ENCODE measurements around the gene A2M.

Gene A2M

GRCh38 chr12:9076733-9077132 lies 39.0 kb downstream of the A2M start:
- CTCF ChIA-PET, result no interaction called here
- no peaks in the 10 kb centered on the region for H3K36me3 ChIP-seq (ENCODE audit: control insufficient read depth in 2 of 2, insufficient read depth in 1 of 2, low read length in 2 of 2)
- no peak overlapping the region for H3K27ac ChIP-seq (ENCODE audit: extremely low read depth, low read depth, low read length)
- H3K4me1 ChIP-seq (ENCODE audit: control insufficient read depth, insufficient read depth, low read length), result no peaks in the 10 kb centered on the region
- no peak overlapping the region for H3K4me3 ChIP-seq (ENCODE audit: low read depth, low read length)
- POLR2A ChIA-PET, result no interaction called here
- TF ChIP-seq TRIM28 (IDR thresholded peaks at IDR 0.05; ENCODE audit: borderline replicate concordance, low read length) (no peak), HOXD13 (CRISPR knock-in tag; IDR thresholded peaks at IDR 0.05; ENCODE audit: borderline replicate concordance) (no peak), ZSCAN16 (tag by site-specific recombination; IDR thresholded peaks at IDR 0.05) (no peak), ZNF501 (tag by site-specific recombination; IDR thresholded peaks at IDR 0.05) (no peak), ZNF558 (tag by site-specific recombination; IDR thresholded peaks at IDR 0.05) (no peak)
- TF ChIP-seq, protein P1, sequence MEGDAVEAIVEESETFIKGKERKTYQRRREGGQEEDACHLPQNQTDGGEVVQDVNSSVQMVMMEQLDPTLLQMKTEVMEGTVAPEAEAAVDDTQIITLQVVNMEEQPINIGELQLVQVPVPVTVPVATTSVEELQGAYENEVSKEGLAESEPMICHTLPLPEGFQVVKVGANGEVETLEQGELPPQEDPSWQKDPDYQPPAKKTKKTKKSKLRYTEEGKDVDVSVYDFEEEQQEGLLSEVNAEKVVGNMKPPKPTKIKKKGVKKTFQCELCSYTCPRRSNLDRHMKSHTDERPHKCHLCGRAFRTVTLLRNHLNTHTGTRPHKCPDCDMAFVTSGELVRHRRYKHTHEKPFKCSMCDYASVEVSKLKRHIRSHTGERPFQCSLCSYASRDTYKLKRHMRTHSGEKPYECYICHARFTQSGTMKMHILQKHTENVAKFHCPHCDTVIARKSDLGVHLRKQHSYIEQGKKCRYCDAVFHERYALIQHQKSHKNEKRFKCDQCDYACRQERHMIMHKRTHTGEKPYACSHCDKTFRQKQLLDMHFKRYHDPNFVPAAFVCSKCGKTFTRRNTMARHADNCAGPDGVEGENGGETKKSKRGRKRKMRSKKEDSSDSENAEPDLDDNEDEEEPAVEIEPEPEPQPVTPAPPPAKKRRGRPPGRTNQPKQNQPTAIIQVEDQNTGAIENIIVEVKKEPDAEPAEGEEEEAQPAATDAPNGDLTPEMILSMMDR (tag by site-specific recombination; IDR thresholded peaks at IDR 0.05), result no peak
- H3K9me3 ChIP-seq (ENCODE audit: control insufficient read depth, insufficient read depth, low read depth, low read length), result no peaks in the 10 kb centered on the region

GRCh38 chr12:9075138-9075535 lies 40.6 kb downstream of the A2M start:
- Histone ChIP-seq H3K4me1 (ENCODE audit: control insufficient read depth, insufficient read depth, low read length) (no peaks in the 10 kb centered on the region), H3K4me3 (ENCODE audit: low read depth, low read length) (no peak overlapping the region), H3K36me3 (ENCODE audit: control insufficient read depth in 2 of 2, insufficient read depth in 1 of 2, low read length in 2 of 2) (no peaks in the 10 kb centered on the region), H3K9me3 (ENCODE audit: control insufficient read depth, insufficient read depth, low read depth, low read length) (no peaks in the 10 kb centered on the region), H3K27ac (ENCODE audit: extremely low read depth, low read depth, low read length) (no peak overlapping the region)
- CTCF ChIA-PET, result no interaction called here
- POLR2A ChIA-PET, result no interaction called here
- TF ChIP-seq SCRT2 (tag by site-specific recombination; IDR thresholded peaks at IDR 0.05), result no peak
- no peak for TF ChIP-seq ZBTB21 (tag by site-specific recombination; IDR thresholded peaks at IDR 0.05)
- no peak for TF ChIP-seq ZNF473 (tag by site-specific recombination; IDR thresholded peaks at IDR 0.05)
- TF ChIP-seq, protein P2, sequence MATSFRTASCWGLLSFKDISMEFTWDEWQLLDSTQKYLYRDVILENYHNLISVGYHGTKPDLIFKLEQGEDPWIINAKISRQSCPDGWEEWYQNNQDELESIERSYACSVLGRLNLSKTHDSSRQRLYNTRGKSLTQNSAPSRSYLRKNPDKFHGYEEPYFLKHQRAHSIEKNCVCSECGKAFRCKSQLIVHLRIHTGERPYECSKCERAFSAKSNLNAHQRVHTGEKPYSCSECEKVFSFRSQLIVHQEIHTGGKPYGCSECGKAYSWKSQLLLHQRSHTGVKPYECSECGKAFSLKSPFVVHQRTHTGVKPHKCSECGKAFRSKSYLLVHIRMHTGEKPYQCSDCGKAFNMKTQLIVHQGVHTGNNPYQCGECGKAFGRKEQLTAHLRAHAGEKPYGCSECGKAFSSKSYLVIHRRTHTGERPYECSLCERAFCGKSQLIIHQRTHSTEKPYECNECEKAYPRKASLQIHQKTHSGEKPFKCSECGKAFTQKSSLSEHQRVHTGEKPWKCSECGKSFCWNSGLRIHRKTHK (tag by site-specific recombination; IDR thresholded peaks at IDR 0.05), result no peak
- no peak for TF ChIP-seq SETDB1 (IDR thresholded peaks at IDR 0.05; ENCODE audit: insufficient read length, low read length)
- TF ChIP-seq ZNF654 (tag by site-specific recombination; IDR thresholded peaks at IDR 0.05; ENCODE audit: low read depth), result no peak
- no peak for TF ChIP-seq GLIS1 (tag by site-specific recombination; IDR thresholded peaks at IDR 0.05)

DNA sequence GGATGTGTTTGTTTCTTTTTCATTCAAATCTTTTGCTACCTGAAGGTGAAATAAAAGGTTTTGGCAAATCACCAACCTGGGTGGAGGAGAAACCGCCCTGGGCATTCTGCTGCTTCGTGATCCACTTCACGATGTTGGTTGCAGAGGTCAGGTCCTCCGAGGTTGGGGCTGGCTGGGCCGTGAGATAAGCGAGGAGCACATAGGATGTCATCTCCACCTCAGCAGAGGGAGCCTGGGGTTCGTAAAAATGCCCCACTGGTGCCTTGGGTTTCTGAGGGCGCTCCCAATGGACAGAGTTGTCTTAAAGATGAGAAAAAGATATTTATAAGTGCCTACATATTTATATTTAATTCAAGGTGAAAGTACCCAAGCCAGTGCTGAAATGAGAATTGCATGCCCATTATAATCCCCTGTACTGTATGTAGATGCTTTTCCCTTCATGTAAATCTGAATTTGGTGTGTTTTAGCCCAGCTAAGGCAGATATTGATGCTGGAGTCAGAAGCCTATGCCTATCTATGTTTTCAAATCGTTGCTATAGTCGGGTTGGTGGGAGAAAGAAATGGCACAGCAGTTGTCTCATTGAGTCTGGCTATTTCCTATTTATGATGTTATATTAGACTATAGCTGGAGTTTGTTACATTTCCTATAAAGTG lies 41.1 kb downstream of the A2M start:
- no peaks in the 10 kb centered on the region for H3K36me3 ChIP-seq (ENCODE audit: control insufficient read depth in 2 of 2, insufficient read depth in 1 of 2, low read length in 2 of 2)
- H3K27ac ChIP-seq (ENCODE audit: extremely low read depth, low read depth, low read length), result no peak overlapping the region
- TF ChIP-seq ZNF571 (tag by site-specific recombination; IDR thresholded peaks at IDR 0.05), result no peak
- no peak for TF ChIP-seq ZNF830 (tag by site-specific recombination; IDR thresholded peaks at IDR 0.05; ENCODE audit: low read depth)
- TF ChIP-seq ZFP3 (tag by site-specific recombination; IDR thresholded peaks at IDR 0.05; ENCODE audit: low read depth), result no peak
- TF ChIP-seq ZNF549 (tag by site-specific recombination; IDR thresholded peaks at IDR 0.05), result no peak
- TF ChIP-seq ZNF211 (tag by site-specific recombination; IDR thresholded peaks at IDR 0.05; ENCODE audit: low read depth), result no peak
- no peak for TF ChIP-seq ZBTB10 (tag by site-specific recombination; IDR thresholded peaks at IDR 0.05)
- no peaks in the 10 kb centered on the region for H3K9me3 ChIP-seq (ENCODE audit: control insufficient read depth, insufficient read depth, low read depth, low read length)
- no peak overlapping the region for H3K4me3 ChIP-seq (ENCODE audit: low read depth, low read length)
- POLR2A ChIA-PET, result no interaction called here
- CTCF ChIA-PET, result interaction anchor here (0.6 kb wide), 1 partner anchor 33 kb away, joined by 3 read pairs; no protein-coding TSS in a partner anchor
- H3K4me1 ChIP-seq (ENCODE audit: control insufficient read depth, insufficient read depth, low read length), result no peaks in the 10 kb centered on the region

All from HEK293 (cell line).